Sigmoid colon (tissue), 4 donors: ENCODE results near the gene PARD3.

Source experiments
- POLR2AphosphoS5 ChIP-seq, 4 donors: sonication (generic); formaldehyde crosslinking; IDR thresholded peaks; one replicate each; pipeline ENCODE4 v1.6.1; 2017; ENCODE audit warnings: antibody characterized with exemption in 4 of 4
- TF ChIP-seq, protein P1 (sequence below), 4 experiments: fragments of 450-650 bp in 3 of 4; fragments of 200-600 bp in 1 of 4; IDR thresholded peaks; one replicate each; pipeline ENCODE4 v1.5.1; 2016 to 2019; ENCODE audit warnings: antibody characterized with exemption in 4 of 4, mild to moderate bottlenecking in 3 of 4, moderate library complexity in 2 of 4

DNA sequence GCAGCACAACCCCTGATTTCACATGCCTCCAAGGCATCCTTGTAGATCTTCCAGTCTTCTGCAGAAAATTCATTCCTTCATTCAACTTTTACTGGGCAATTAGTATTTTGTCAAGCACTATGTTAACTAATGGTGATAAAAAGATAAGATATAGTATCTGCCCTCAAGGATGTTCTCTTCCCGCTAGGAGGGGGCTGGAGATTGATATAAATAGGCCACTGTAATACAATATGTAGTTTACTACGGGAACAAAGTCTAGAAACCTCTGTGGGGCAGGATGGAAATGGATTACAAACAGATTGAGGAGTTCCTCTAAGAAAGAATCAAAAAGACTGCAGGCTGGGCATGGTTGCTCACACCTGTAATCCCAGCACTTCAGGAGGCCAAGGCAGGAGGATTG is 10.3 kb upstream of the PARD3 start:
- no peak for TF ChIP-seq POLR2AphosphoS5 (IDR thresholded peaks at IDR 0.05)
- TF ChIP-seq, protein P1, sequence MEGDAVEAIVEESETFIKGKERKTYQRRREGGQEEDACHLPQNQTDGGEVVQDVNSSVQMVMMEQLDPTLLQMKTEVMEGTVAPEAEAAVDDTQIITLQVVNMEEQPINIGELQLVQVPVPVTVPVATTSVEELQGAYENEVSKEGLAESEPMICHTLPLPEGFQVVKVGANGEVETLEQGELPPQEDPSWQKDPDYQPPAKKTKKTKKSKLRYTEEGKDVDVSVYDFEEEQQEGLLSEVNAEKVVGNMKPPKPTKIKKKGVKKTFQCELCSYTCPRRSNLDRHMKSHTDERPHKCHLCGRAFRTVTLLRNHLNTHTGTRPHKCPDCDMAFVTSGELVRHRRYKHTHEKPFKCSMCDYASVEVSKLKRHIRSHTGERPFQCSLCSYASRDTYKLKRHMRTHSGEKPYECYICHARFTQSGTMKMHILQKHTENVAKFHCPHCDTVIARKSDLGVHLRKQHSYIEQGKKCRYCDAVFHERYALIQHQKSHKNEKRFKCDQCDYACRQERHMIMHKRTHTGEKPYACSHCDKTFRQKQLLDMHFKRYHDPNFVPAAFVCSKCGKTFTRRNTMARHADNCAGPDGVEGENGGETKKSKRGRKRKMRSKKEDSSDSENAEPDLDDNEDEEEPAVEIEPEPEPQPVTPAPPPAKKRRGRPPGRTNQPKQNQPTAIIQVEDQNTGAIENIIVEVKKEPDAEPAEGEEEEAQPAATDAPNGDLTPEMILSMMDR (IDR thresholded peaks at IDR 0.05) = no peak
